Testis (tissue), 3 donors: ENCODE data around the gene KIF25. TPM values are rescaled to one million over a fixed set of nuclear protein-coding genes. Genes with fewer than 3 reads are reported as not detected.

Experiments used
- DNase-seq: peaks from one replicate; pipeline ENCODE4 v3.0.0-alpha.2; 2019
- H3K27ac ChIP-seq, 2 donors: fragments of 200-600 bp; sonication (generic); one replicate each; pipeline ENCODE4 v1.5.1; 2019
- H3K27me3 ChIP-seq: fragments of 200-600 bp; sonication (generic); one replicate; pipeline ENCODE4 v1.5.1; 2019
- H3K36me3 ChIP-seq: fragments of 200-600 bp; sonication (generic); one replicate; pipeline ENCODE4 v1.5.1; 2017; ENCODE audit warnings: low read depth; ENCODE audit errors: missing control alignments
- H3K4me1 ChIP-seq: fragments of 200-600 bp; sonication (generic); one replicate; pipeline ENCODE4 v1.5.1; 2019
- H3K4me3 ChIP-seq, 2 donors: fragments of 200-600 bp; sonication (generic); one replicate each; pipeline ENCODE4 v1.5.1; 2017 to 2019
- H3K9me3 ChIP-seq: fragments of 200-600 bp; sonication (generic); one replicate; pipeline ENCODE4 v1.5.1; 2017
- CTCF ChIP-seq, 3 experiments: fragments of 450-650 bp in 2 of 3; fragments of 200-600 bp in 1 of 3; sonication (generic) in 1 of 3; IDR thresholded peaks; one replicate each; pipeline ENCODE4 v1.5.1; 2016 to 2019; ENCODE audit warnings: antibody characterized with exemption in 3 of 3, mild to moderate bottlenecking in 2 of 3, moderate library complexity in 1 of 3
- POLR2A ChIP-seq: fragments of 450-650 bp; IDR thresholded peaks from one replicate; pipeline ENCODE4 v1.6.1; 2017; ENCODE audit warnings: antibody characterized with exemption, mild to moderate bottlenecking, moderate library complexity
- WGBS, 2 donors: methylation state at CpG; one replicate each; pipeline ENCODE4 v1.1.5; 2018; 5-methylcytosine and 5-hydroxymethylcytosine counted together
- intact Hi-C: fragments of 100-400 bp; cut with DNase I; formaldehyde crosslinking; loops from one replicate; pipeline ENCODE4 v1.15.1; 2023; ENCODE audit warnings: low total_unique reads
- polyA plus RNA-seq: library from polyadenylated mRNA; stranded (reverse); fragments of 350-450 nt; fragmentation: Illumina TruSeq; extraction: RNeasy Lipid Tissue Mini Kit (QIAGEN cat#74804); gene quantifications from one replicate; pipeline ENCODE4 v1.2.3, GENCODE V29; 2014; ENCODE audit warnings: low read depth, low replicate concordance; ENCODE audit not compliant: insufficient read depth
- total RNA-seq, 2 donors: library from RNA; depleted of rRNA; stranded (reverse); fragments of >200 nt; gene quantifications; one replicate each; pipeline ENCODE4 v1.2.3, GENCODE V29; 2016

Gene KIF25
- total and polyA plus RNA-seq, 3 donors from 2014 or later, result 1.1 to 5.0 (median 1.6) TPM

- no peaks in the 10 kb centered on the region for H3K9me3 ChIP-seq
- peak overlapping the region in 1 of 2 donors; percentile 41 for H3K4me3 ChIP-seq
- intact Hi-C loops, result no loop called here
- H3K27me3 ChIP-seq, result no peaks in the 10 kb centered on the region
- H3K27ac ChIP-seq, result no peak overlapping the region
- TF ChIP-seq POLR2A (no peak), CTCF (IDR thresholded peaks at IDR 0.05) (no peak)
- no peaks in the 10 kb centered on the region for H3K36me3 ChIP-seq
- 67 to 79% methylated on average over 34 to 40 of the region's 43 CpGs for WGBS, 2 donors
- H3K4me1 ChIP-seq, result peaks cover 8% of the 10 kb centered on the region
- DNase-seq, result no peak
Observed at GRCh38 chr6:167977717-167978467, 19.6 kb upstream of the KIF25 start.

DNA sequence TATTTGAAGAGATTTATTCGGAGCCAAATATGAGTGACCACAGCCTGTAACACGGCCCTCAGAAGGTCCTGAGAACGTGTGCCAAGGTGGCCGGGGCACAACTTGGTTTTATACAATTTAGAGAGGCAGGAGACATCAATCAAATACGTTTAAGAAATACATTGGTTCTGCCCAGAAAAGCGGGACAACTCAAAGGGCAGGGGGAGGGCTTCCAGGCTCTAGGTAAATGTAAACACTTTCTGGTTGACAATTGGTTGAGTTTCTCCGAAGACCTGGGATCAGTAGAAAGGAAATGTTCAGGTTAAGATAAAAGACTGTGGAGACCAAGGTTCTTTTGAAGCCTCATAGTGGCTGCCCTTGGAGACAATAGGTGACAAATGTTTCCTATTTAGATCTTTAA is 18.9 kb upstream of the KIF25 start:
- Histone ChIP-seq H3K4me1 (peaks cover 8% of the 10 kb centered on the region), H3K27me3 (no peaks in the 10 kb centered on the region), H3K27ac (no peak overlapping the region), H3K36me3 (no peaks in the 10 kb centered on the region), H3K9me3 (no peaks in the 10 kb centered on the region), H3K4me3 (peak overlapping the region in 1 of 2 donors; percentile 41)
- DNase-seq, result no peak
- no peak for TF ChIP-seq POLR2A
- TF ChIP-seq CTCF (IDR thresholded peaks at IDR 0.05), result no peak
- WGBS, 2 donors, result 56 to 65% methylated on average over 7 of the region's 7 CpGs
- intact Hi-C loops, result no loop called here

DNA sequence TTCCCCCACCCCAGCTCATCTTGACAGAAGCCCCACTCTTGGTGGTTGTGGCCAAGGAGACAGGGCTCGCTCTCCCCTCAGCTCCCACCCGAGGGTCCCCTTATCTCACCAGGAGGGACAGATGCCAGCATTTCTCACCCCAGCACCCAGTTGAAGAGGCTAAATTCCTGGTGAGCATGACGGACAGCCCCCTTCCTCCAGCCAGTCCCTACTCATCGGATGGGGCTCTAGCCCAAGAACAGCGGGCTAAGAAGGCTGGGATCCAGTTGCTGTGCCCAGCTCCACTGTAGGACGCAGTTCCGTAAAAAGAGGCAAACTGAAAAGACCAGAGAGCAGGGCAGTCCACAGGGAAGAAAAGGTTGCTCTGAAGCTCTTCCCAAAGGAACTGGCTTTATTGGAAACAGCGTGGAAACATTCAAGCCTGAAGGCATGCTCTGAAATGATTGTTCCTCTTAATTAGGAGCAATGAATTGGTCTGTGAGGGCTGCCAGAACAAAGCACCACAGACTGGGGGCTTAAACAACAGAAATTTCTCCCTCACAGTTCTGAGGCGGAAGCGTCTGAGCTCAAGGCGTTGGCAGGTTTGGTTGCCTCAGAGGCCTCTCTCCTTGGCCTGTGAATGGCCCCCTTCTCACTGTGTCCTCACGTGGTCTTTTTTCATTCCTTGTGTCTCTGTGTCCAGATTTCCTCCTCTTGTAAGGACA is 17.9 kb upstream of the KIF25 start:
- Histone ChIP-seq H3K9me3 (no peaks in the 10 kb centered on the region), H3K36me3 (no peaks in the 10 kb centered on the region), H3K4me3 (no peak overlapping the region), H3K27ac (no peak overlapping the region), H3K27me3 (no peaks in the 10 kb centered on the region), H3K4me1 (peaks cover 4% of the 10 kb centered on the region)
- DNase-seq, result no peak
- intact Hi-C loops, result no loop called here
- TF ChIP-seq CTCF (IDR thresholded peaks at IDR 0.05), result no peak
- WGBS, 2 donors, result 74 to 88% methylated on average over 9 to 12 of the region's 12 CpGs

- no peaks in the 10 kb centered on the region for H3K36me3 ChIP-seq
- H3K9me3 ChIP-seq, result no peaks in the 10 kb centered on the region
- TF ChIP-seq POLR2A (no peak), CTCF (IDR thresholded peaks at IDR 0.05) (no peak)
- H3K4me3 ChIP-seq, result no peak overlapping the region
- intact Hi-C loops, result no loop called here
- H3K27me3 ChIP-seq, result no peaks in the 10 kb centered on the region
- DNase-seq, result no peak
- no peak overlapping the region for H3K27ac ChIP-seq
- H3K4me1 ChIP-seq, result no peaks in the 10 kb centered on the region
- 80 to 89% methylated on average over 3 of the region's 3 CpGs for WGBS, 2 donors
Observed at GRCh38 chr6:167980911-167981580, 16.4 kb upstream of the KIF25 start.
